Measurements from ENCODE around the gene PMM2.
"Not testable (repeated sequence)": the region's sequence is repeated elsewhere in the genome, so short reads cannot be mapped to it uniquely, and the experiment has no call there.

Gene PMM2

GRCh38 chr16:8781797-8782196, 15.8 kb upstream of the PMM2 start:
- in situ Hi-C loops (cut with HindIII; ENCODE audit: low sequenced_read_pairs): no loop called here

DNA sequence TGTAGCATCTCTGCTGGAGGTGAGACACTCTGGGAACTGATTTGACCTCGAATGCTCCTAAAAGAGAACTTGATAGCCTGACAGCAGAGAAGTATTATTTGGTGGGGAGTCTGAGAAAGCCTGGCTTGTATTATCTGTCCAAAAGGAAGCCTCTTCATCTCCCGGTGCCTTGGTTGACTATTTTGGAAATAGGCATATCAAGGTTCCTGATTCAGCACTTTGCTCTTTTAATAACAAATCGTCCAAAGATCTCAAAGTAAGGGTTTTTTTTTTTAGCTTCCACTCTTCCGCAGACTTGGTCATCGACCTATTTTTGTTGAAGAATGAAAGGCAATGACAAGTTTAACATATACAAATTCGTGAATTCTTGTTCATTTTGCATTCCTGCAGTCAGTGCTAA, 15.0 kb upstream of the PMM2 start:
- in situ Hi-C loops (cut with HindIII; ENCODE audit: low sequenced_read_pairs): no loop called here

DNA sequence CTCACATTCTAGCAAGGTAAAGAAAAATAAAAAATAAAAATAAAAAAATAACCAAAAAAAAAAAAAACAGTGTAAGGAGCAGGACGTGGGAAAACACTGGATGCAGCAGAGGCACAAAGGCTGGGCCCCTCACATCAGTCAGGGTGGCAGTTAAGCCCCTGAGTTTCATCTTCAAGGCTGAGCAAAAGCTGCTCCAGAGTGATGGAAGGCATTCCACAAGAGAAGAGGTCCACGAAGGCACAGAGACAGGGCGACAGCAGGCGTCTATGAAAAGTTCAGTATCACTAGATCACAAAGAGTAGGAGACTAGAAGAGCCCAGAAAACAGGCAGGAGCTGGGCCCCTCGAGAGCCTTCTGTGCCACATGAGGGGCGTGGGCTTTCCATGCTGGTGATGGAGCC, 12.2 kb upstream of the PMM2 start:
- in situ Hi-C loops (cut with HindIII; ENCODE audit: low sequenced_read_pairs): no loop called here

DNA sequence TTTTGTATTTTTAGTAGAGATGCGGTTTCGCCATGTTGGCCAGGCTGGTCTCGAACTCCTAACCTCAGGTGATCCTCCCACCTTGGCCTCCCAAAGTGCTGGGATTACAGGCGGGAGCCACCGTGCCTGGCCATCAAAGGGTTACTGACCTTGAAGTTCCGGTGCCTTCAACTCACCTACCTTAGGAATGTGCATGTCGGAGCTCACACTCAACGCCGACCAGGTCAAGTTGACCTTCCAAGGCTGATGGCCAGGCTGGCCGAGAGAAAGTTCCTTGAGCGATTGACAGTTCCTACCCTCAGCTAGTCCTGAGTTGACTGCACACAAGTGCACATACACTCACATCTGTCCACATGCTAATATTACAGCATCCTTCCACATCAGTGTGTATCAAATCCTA, 11.3 kb upstream of the PMM2 start:
- in situ Hi-C loops (cut with HindIII; ENCODE audit: low sequenced_read_pairs): not testable (repeated sequence)

- in situ Hi-C loops (cut with HindIII; ENCODE audit: low sequenced_read_pairs): no loop called here
Measured at GRCh38 chr16:8788578-8789172, 9.0 kb upstream of the PMM2 start.

DNA sequence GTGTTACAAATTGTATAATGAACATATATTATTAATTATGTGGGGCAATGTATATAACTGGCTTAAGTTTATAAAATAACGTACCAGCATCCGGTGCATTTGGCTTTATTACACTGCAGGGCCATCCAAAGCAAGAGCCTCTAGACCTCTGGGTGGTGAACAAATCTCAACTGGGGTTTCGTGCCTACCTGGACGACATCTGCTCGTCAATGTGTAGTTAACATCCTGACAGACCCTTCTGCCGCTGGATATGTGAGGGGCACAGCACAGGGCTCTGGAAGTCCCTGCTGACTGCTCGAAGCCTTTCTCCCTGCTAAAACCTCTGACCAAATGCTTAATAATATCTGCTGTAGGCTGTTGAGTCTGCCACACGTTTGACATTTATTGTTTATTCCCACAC, 2.5 kb upstream of the PMM2 start:
- in situ Hi-C loops (cut with HindIII; ENCODE audit: low sequenced_read_pairs): no loop called here

- in situ Hi-C loops (cut with HindIII; ENCODE audit: low sequenced_read_pairs): no loop called here
Measured at GRCh38 chr16:8795818-8796217, 1.8 kb upstream of the PMM2 start.

GRCh38 chr16:8796469-8797363, 923 bp upstream of the PMM2 start:
- in situ Hi-C loops (cut with HindIII; ENCODE audit: low sequenced_read_pairs): no loop called here

DNA sequence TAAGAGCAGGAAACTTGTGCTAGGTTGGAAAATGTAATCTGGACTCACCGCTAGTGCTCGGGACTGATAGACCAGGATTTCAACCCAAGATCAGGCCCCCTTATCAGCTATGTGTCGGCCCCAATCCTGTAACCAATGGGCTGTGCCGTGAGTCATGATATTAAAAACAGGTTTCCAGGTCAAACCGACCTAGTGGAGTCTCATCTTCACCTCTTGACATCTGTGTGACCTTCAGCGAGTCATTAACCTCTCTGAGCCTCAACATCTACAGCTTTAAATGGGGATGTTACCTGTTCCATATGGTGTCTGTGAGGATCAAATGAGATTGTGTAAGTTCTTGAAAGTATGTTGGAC, 512 bp downstream of the PMM2 start:
- in situ Hi-C loops (cut with HindIII; ENCODE audit: low sequenced_read_pairs): no loop called here

DNA sequence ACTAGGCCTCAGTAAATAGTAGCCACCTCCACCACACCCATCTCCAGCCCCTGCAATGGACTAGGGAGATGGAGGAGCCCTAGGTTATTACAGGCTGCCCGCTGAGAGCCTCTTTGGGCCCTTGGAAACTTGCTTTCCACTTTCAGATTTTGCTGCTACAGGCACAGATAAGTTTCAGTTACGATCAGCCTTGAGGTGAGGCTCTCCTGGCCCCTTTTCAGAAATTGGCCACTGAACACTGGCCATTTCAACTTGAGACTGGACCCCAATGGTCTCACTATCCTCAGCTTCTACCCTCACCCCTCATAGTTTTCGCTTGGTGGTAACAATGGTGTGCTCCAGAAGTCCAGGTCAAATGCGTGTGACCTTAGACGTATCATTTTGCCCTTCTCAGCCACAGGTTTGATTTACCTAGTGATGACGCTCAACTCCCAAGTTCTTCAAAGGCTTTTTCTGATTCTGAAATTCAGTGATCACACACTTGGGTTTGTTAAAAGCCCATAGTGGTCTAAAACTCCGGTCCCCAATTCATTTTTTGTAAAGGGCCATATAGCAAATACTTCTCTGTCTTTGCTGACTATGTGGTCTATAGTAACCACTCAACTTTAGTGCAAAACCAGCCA, 1.0 kb downstream of the PMM2 start:
- in situ Hi-C loops (cut with HindIII; ENCODE audit: low sequenced_read_pairs): no loop called here

DNA sequence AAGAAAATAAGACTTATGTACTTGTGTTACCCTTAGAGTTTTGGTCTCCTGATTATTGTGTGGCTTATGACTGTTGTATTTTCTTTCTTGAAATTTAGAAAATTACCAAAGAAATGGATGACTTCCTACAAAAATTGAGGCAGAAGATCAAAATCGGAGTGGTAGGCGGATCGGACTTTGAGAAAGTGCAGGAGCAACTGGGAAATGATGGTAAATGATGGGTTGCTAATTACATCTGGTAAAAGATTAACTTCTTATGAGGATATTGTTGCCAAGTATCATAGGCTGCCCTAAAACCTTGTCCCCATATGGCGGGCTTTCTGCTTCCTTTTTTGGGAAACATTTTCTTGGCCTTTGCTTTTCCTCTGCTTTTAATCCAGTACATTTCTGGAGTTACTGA, 4.1 kb downstream of the PMM2 start:
- in situ Hi-C loops (cut with HindIII; ENCODE audit: low sequenced_read_pairs): loop anchor here (25.0 kb wide), 1 partner anchor 164 kb away; no protein-coding TSS in a partner anchor

GRCh38 chr16:8803733-8804132, 6.1 kb downstream of the PMM2 start:
- in situ Hi-C loops (cut with HindIII; ENCODE audit: low sequenced_read_pairs): loop anchor here (25.0 kb wide), 1 partner anchor 166 kb away; no protein-coding TSS in a partner anchor

DNA sequence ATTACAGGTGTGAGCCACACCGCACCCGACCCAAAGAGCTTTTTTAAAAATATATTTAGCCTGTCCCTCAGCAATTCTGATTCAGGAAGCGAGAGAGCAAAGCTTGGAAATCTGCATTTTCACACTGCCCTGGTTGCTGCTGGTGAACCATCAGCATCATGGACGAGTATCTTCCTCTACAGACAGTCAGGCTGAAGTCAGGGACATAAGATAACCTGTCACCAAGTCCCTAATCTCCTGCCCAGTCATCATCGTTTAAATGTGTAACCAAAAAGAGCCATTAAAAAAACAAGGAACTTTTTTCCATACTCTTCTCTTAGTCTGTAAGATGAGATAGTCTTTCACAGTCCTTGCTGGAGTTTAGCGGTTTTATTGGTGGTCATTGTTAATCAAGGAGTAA, 6.7 kb downstream of the PMM2 start:
- in situ Hi-C loops (cut with HindIII; ENCODE audit: low sequenced_read_pairs): loop anchor here (25.0 kb wide), 1 partner anchor 167 kb away; no protein-coding TSS in a partner anchor

GRCh38 chr16:8806272-8806983, 8.8 kb downstream of the PMM2 start:
- in situ Hi-C loops (cut with HindIII; ENCODE audit: low sequenced_read_pairs): loop anchor here (25.0 kb wide), 1 partner anchor 169 kb away; no protein-coding TSS in a partner anchor

DNA sequence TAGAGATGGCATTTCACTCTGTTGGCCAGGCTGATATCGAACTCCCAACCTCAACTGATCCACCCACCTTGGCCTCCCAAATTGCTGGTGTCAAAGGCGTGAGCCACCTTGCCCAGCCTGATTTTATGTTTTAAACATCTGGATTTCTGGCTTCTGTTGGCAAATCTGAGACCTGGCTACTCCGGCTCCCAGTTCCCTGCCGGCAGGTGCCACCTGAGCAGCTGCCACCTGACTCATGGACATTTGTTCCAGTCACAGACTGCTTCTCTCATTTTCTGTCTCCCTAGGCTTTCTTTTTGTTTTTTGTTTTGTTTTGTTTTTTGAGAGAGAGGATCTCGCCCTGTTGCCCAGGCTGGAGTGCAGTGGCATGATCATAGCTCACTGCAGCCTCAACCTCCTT, 9.6 kb downstream of the PMM2 start:
- in situ Hi-C loops (cut with HindIII; ENCODE audit: low sequenced_read_pairs): loop anchor here (25.0 kb wide), 1 partner anchor 170 kb away; no protein-coding TSS in a partner anchor

DNA sequence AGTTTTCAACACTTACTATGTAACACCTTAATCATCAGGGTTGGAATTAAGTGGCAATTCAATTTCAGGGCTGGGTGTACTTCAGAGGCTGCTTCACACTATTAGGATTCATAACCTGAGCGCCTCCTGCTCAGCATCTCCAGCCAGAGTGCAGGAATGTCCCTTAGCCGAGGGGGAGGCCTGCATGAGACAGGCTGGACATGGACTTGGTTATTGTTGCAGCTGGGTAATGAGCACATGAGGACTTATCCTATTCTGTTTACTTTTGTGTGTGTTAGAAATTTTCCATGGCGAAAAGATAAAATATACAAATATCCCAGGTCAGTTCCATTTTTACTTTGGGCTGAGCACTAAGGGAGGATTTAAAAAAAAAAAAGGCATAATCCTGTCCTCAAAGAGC, 10.4 kb downstream of the PMM2 start:
- in situ Hi-C loops (cut with HindIII; ENCODE audit: low sequenced_read_pairs): loop anchor here (25.0 kb wide), 1 partner anchor 171 kb away; no protein-coding TSS in a partner anchor

- in situ Hi-C loops (cut with HindIII; ENCODE audit: low sequenced_read_pairs): loop anchor here (25.0 kb wide), 1 partner anchor 171 kb away; no protein-coding TSS in a partner anchor
Measured at GRCh38 chr16:8808613-8809353, 11.1 kb downstream of the PMM2 start.

DNA sequence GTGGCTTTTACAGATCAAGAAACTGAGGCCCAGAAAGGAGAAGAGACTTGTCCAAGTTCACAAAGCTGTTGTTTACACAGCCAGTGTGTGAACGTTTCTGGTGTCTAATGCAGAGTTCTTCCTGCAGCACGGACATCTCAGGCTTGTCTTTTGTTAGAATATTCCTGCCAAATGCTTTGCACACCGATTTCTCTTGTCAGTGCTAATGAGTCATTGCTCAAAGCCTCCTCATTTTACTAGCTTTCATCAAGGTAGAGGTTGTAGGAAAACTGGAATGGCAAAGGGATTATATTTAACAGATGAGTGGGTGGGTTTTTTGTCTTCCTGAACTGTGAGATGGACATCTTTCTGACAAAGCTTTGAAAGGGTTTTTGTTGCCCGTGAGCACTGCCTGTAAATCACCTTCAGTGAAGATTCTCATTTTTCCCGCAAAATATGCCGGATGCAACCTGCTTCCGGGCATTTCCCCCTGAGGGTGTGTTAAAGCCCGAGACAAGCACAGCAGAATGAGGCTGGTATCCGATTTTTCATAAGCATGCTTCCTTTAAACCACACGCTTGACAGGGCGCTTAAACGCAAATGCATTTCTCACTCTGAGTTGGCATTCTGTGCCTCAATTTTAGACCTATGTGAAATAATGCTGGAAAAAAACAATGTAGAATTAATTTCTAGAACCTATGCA, 14.7 kb downstream of the PMM2 start:
- in situ Hi-C loops (cut with HindIII; ENCODE audit: low sequenced_read_pairs): loop anchor here (25.0 kb wide), 1 partner anchor 175 kb away; no protein-coding TSS in a partner anchor

DNA sequence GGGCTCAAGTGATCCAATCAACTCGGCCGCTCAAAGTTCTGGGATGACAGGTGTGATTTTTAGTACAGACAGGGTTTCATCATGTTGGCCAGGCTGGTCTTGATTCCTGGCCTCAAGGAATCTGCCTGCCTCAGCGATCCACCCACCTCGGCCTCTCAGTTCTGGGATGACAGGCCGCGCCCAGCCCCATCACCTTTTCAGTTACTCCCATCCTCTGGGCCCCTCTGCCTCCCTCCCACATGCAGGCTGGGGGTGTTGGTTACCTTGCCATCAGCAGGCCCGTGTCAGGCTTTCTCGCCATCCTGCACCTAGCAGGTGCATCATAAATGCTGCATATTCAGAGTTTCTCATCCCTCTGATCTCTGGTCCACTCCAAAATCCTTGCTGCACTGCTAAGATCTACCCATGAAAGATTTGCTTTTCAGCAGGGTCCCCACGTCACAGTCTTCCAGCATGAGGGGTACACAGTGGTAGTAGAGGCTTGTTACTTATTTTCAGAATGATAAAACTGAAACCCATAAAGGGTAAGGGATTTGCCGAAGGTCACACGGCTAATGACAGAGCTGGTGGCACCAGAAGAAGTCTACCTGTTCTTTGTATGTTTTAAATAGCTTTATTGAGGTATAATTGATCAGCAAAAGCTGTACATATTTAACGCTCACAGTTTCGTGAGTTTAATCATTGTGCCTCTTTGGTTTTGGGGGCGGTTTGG, 16.6 kb downstream of the PMM2 start:
- in situ Hi-C loops (cut with HindIII; ENCODE audit: low sequenced_read_pairs): loop anchor here (25.0 kb wide), 1 partner anchor 177 kb away; no protein-coding TSS in a partner anchor
